ENCODE data around the gene MIA2. TPM values are rescaled to one million over a fixed set of nuclear protein-coding genes. Genes with fewer than 3 reads are reported as not detected.
A peak's percentile ranks its signal among the peaks of the same experiment; 100 is the strongest.

The MIA2 gene
- total and polyA plus RNA-seq, 4 donors, result 24.9 to 32.2 (median 28.3) TPM

GRCh38 chr14:39428118-39428517, 194.4 kb downstream of the MIA2 start:
- H3K27ac ChIP-seq (ENCODE audit: low read depth in 1 of 2, low read length in 1 of 2), result no peak overlapping the region
- H3K4me3 ChIP-seq, result no peak overlapping the region
- H3K4me1 ChIP-seq (ENCODE audit: control insufficient read depth in 5 of 5, insufficient read depth in 5 of 5, low read length in 5 of 5), result peaks cover 4 to 18% (median 14%) of the 10 kb centered on the region in 5 donors
- H3K9ac ChIP-seq (ENCODE audit: insufficient read depth in 1 of 2, low read length in 2 of 2), result no peak overlapping the region
- H3K36me3 ChIP-seq (ENCODE audit: control insufficient read depth in 4 of 4, insufficient read depth in 4 of 4, low read length in 4 of 4), result peaks cover 0 to 3% (median 0%) of the 10 kb centered on the region in 4 donors
- WGBS, 2 donors, result 90 to 98% methylated on average over 8 of the region's 8 CpGs
- DNase-seq (no peak), ATAC-seq (ENCODE audit: insufficient read depth, low FRiP score) (no peak)
- no peaks in the 10 kb centered on the region for H3K9me3 ChIP-seq (ENCODE audit: control insufficient read depth in 4 of 4, insufficient read depth in 3 of 4, low read length in 3 of 4)
- TF ChIP-seq, protein P1, sequence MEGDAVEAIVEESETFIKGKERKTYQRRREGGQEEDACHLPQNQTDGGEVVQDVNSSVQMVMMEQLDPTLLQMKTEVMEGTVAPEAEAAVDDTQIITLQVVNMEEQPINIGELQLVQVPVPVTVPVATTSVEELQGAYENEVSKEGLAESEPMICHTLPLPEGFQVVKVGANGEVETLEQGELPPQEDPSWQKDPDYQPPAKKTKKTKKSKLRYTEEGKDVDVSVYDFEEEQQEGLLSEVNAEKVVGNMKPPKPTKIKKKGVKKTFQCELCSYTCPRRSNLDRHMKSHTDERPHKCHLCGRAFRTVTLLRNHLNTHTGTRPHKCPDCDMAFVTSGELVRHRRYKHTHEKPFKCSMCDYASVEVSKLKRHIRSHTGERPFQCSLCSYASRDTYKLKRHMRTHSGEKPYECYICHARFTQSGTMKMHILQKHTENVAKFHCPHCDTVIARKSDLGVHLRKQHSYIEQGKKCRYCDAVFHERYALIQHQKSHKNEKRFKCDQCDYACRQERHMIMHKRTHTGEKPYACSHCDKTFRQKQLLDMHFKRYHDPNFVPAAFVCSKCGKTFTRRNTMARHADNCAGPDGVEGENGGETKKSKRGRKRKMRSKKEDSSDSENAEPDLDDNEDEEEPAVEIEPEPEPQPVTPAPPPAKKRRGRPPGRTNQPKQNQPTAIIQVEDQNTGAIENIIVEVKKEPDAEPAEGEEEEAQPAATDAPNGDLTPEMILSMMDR (IDR thresholded peaks at IDR 0.05; ENCODE audit: control extremely low read depth, extremely low read depth), result no peak
- no peaks in the 10 kb centered on the region for H3K27me3 ChIP-seq (ENCODE audit: control insufficient read depth in 3 of 3, insufficient read depth in 3 of 3, low read length in 2 of 3)

- H3K9me3 ChIP-seq (ENCODE audit: control insufficient read depth in 4 of 4, insufficient read depth in 3 of 4, low read length in 3 of 4), result no peaks in the 10 kb centered on the region
- peaks cover 0 to 3% (median 3%) of the 10 kb centered on the region in 3 donors for H3K27me3 ChIP-seq (ENCODE audit: control insufficient read depth in 3 of 3, insufficient read depth in 3 of 3, low read length in 2 of 3)
- ATAC-seq (ENCODE audit: insufficient read depth, low FRiP score) (no peak), DNase-seq (peak in 2 of 3 donors; percentile 20 to 45)
- peak overlapping the region; percentile 74 to 94 for H3K9ac ChIP-seq (ENCODE audit: insufficient read depth in 1 of 2, low read length in 2 of 2)
- peak overlapping the region; percentile 100 for H3K4me3 ChIP-seq
- TF ChIP-seq, protein P1 (IDR thresholded peaks at IDR 0.05; ENCODE audit: control extremely low read depth, extremely low read depth), result no peak
- peak overlapping the region; percentile 88 to 100 for H3K27ac ChIP-seq (ENCODE audit: low read depth in 1 of 2, low read length in 1 of 2)
- peaks cover 0 to 3% (median 0%) of the 10 kb centered on the region in 4 donors for H3K36me3 ChIP-seq (ENCODE audit: control insufficient read depth in 4 of 4, insufficient read depth in 4 of 4, low read length in 4 of 4)
- peaks cover 4 to 18% (median 14%) of the 10 kb centered on the region in 5 donors for H3K4me1 ChIP-seq (ENCODE audit: control insufficient read depth in 5 of 5, insufficient read depth in 5 of 5, low read length in 5 of 5)
- WGBS, 2 donors, result 6 to 9% methylated on average over 19 of the region's 19 CpGs
Measured at GRCh38 chr14:39430762-39431415, 197.2 kb downstream of the MIA2 start.

DNA sequence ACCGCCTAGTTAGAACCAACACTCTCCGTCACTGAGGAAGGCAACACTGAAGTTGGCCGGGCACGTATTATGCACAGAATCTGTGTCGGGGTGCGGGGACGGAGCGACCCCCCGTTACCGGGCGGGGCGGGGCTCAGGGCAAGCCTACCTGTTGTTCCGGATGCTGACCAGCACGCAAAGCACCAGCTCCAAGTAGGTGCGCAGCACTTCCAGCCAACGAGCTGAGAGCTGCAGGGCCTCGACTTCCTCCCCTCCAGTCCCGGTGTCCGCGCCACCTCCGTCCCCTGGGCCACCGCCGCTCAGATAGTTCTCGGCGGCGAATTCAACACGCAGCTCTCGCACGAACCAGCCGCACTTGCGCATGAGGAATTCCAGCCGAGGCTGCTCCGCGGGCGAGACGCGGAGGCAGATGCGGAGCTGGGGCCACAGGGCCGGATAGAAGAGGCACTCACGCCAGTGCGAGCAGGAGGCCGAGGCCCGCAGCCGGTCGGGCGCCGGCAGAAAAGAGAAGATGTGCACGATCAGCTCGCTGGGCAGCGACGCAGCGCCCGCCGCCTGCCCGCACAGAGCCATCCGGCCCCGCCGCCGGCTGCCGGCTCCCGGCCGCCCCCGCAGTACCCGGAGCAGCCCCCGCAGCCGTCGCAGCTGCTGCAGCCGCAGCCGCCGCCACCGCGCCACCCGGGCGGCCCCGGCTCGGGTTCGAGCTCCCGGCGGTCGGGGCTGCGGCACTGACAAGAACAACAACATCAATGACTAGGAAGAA, 197.9 kb downstream of the MIA2 start:
- Histone ChIP-seq H3K36me3 (ENCODE audit: control insufficient read depth in 4 of 4, insufficient read depth in 4 of 4, low read length in 4 of 4) (peaks cover 0 to 3% (median 0%) of the 10 kb centered on the region in 4 donors), H3K9me3 (ENCODE audit: control insufficient read depth in 4 of 4, insufficient read depth in 3 of 4, low read length in 3 of 4) (no peaks in the 10 kb centered on the region), H3K27me3 (ENCODE audit: control insufficient read depth in 3 of 3, insufficient read depth in 3 of 3, low read length in 2 of 3) (peaks cover 0 to 3% (median 3%) of the 10 kb centered on the region in 3 donors), H3K9ac (ENCODE audit: insufficient read depth in 1 of 2, low read length in 2 of 2) (peak overlapping the region; percentile 94 to 97), H3K4me3 (peak overlapping the region; percentile 100), H3K4me1 (ENCODE audit: control insufficient read depth in 5 of 5, insufficient read depth in 5 of 5, low read length in 5 of 5) (peaks cover 4 to 18% (median 11%) of the 10 kb centered on the region in 5 donors), H3K27ac (ENCODE audit: low read depth in 1 of 2, low read length in 1 of 2) (peak overlapping the region; percentile 88 to 100)
- TF ChIP-seq, protein P1 (IDR thresholded peaks at IDR 0.05; ENCODE audit: control extremely low read depth, extremely low read depth), result no peak
- no peak for ATAC-seq (ENCODE audit: insufficient read depth, low FRiP score)
- 0 to 1% methylated on average over 73 to 81 of the region's 81 CpGs for WGBS, 2 donors
- DNase-seq, result peak; percentile 52 to 68 (median 68)

Measured in lung (tissue), 12 donors.